Measurements from ENCODE around the gene HCN2. TPM values are rescaled to one million over a fixed set of nuclear protein-coding genes. Genes with fewer than 3 reads are reported as not detected.

Gene HCN2
- total RNA-seq, 1 experiment from 2014 or later, result 0.46 TPM

DNA sequence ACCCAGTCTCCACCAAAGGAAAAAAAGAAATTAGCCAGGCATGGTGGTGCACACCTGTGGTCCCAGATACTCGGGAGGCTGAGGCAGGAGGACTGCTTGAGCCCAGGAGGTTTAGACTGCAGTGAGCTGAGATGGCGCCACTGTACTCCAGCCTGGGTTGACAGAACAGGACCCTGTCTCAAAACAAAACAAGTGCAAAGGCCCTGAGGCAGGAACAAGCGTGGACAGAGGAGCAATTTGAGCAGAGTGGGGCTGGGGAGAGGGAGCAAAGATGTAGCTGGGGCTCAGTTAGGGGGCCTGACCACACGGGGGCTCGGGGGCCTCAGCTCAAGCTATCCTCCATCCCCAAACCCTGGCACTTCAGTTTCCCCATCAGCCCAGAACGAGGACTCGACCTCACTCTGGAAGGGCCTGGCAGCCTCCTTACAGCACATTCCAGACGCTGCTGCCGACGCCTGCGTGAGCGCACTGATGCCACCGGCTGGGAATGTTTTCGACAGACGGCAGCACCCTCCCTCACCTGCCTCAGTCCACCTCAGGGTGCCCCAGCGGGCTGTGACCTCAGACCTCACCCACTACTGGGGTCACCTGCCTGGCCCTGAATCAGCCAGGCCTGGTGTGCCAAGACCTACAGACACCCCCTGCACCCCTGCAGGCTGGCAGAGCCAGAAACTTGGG, 45.4 kb downstream of the HCN2 start:
- DNase-seq, result no peak
- no peaks in the 10 kb centered on the region; the same call in 1 of the 2 replicates for H3K36me3 ChIP-seq
- H3K9me3 ChIP-seq, result no peaks in the 10 kb centered on the region
- no peak overlapping the region for H3K4me3 ChIP-seq
- H3K27me3 ChIP-seq, result no peaks in the 10 kb centered on the region

DNA sequence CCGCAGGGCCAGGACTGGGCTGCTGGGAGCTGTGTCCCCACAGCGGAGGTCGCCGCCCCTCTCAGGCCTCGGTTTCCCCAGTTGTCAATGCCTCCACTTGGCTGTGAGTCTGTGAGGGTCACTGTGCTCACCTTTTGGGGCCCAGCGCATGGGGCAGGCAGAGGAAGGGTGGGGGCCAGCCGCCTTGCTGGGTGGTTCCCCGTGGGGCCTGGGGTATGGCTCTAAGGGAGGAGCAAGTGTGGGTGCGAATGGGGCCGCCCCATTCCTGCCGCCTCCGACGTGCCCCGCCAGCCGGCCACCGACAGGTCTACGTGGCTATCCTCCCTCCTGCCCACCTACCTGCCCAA, 49.2 kb downstream of the HCN2 start:
- no peak overlapping the region for H3K4me3 ChIP-seq
- no peaks in the 10 kb centered on the region for H3K27me3 ChIP-seq
- H3K36me3 ChIP-seq, result no peaks in the 10 kb centered on the region
- no peak for DNase-seq
- no peaks in the 10 kb centered on the region for H3K9me3 ChIP-seq

GRCh38 chr19:639253-640160, 49.8 kb downstream of the HCN2 start, which contains the start of gene FGF22:
FGF22 (plus strand) TSS chr19:639879; CDS start chr19:639926, 47 bp downstream.
- Histone ChIP-seq H3K27me3 (no peaks in the 10 kb centered on the region), H3K4me3 (peak within 1 kb of the TSS; percentile 34), H3K36me3 (no peaks in the 10 kb centered on the region), H3K9me3 (no peaks in the 10 kb centered on the region)
- DNase-seq, result peak; percentile 85

DNA sequence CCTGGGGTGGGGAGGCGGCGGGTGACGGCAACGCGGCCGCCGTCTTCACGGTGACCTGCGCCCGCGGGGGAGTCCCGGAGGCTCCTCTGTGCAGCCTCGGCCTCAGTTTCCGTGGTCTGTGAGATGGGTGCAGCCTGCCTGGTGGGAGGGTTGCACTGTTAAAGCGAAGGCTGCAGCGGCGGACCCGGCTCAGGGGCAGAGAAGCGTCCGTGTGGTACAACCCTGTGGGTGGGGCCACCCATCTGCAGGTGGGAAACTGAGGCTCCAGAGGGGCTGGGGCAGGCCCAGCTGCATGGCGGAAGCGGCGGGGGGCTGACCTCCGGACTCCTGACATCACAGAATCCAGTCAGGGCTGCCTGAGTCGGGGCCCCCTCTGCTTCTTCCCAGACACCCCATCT, 50.5 kb downstream of the HCN2 start:
- Histone ChIP-seq H3K4me3 (no peak overlapping the region), H3K9me3 (no peaks in the 10 kb centered on the region), H3K36me3 (no peaks in the 10 kb centered on the region), H3K27me3 (no peaks in the 10 kb centered on the region)
- DNase-seq, result no peak

DNA sequence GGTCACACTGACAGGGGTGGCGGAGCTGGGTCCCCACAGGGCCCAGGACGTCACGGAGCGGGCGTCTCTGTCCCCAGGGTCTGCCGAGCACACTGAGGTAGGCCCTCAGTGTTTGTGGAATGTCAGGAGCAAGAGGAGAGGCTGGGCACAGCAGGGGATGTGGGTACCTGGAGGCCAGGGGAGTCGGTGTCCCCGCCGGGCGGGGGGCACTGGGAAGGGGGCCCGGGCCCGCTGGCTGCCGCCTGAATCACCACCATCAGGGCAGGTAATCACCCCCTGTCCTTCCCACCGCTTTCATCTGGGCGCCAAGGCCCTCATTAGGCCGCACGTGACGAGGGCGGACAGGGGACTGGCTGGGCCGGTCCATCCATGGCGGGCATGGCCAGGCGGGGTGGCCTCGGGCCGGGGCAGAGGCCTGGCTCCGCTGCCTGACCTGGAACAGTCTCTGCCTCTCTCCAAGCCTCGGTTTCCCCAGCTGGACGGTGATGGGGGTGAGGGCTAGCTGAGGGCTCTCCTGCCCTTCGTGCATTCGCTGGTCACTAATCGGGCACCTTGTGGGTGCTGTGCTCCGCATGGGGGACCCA, 51.0 kb downstream of the HCN2 start:
- no peak overlapping the region for H3K4me3 ChIP-seq
- no peaks in the 10 kb centered on the region for H3K9me3 ChIP-seq
- no peaks in the 10 kb centered on the region for H3K27me3 ChIP-seq
- H3K36me3 ChIP-seq, result no peaks in the 10 kb centered on the region
- DNase-seq, result no peak

- no peak for DNase-seq
- no peaks in the 10 kb centered on the region for H3K36me3 ChIP-seq
- no peak overlapping the region for H3K4me3 ChIP-seq
- H3K9me3 ChIP-seq, result no peaks in the 10 kb centered on the region
- H3K27me3 ChIP-seq, result no peaks in the 10 kb centered on the region
Measured at GRCh38 chr19:641702-642101, 52.0 kb downstream of the HCN2 start.

DNA sequence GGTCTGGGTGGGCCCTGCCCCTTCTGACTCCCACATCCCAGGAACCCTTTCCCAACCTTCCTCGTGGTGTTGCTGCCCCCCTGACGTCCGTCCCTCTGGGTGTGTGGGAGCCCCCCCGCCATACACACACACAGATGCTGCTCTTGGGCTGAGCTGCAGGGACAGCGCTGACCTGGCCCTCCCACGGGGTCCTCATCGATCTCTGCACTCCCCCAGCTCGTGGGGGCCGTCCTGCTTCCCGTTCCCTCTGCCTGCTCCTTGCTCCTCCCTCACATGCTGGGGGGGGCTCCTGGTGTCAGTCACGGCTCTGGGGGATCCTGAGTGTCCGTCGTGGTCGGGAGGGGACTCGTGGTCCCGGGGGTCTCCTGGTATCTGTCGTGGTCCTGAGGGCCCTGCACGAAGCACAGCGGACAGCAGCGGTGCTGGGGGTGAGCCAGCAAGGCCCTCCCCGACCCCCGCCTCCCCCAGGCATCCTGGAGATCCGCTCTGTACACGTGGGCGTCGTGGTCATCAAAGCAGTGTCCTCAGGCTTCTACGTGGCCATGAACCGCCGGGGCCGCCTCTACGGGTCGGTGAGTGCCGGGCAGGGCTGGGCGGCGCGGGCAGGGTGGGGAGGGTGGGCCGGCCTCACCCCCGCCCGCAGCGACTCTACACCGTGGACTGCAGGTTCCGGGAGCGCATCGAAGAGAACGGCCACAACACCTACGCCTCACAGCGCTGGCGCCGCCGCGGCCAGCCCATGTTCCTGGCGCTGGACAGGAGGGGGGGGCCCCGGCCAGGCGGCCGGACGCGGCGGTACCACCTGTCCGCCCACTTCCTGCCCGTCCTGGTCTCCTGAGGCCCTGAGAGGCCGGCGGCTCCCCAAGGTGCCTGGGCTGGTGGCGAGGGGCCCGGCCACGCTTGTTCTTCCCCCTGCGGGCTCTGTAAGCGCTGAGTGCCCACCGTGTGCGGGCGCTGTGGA, 53.4 kb downstream of the HCN2 start:
- H3K4me3 ChIP-seq, result no peak overlapping the region
- no peaks in the 10 kb centered on the region for H3K9me3 ChIP-seq
- no peak for DNase-seq
- H3K36me3 ChIP-seq, result no peaks in the 10 kb centered on the region
- H3K27me3 ChIP-seq, result no peaks in the 10 kb centered on the region

- Histone ChIP-seq H3K36me3 (no peaks in the 10 kb centered on the region), H3K9me3 (no peaks in the 10 kb centered on the region), H3K4me3 (no peak overlapping the region), H3K27me3 (no peaks in the 10 kb centered on the region)
- DNase-seq, result no peak
Measured at GRCh38 chr19:643736-644135, 54.1 kb downstream of the HCN2 start.

- H3K27me3 ChIP-seq, result no peaks in the 10 kb centered on the region
- no peaks in the 10 kb centered on the region for H3K9me3 ChIP-seq
- H3K36me3 ChIP-seq, result no peaks in the 10 kb centered on the region
- DNase-seq, result no peak
- H3K4me3 ChIP-seq, result no peak overlapping the region
Measured at GRCh38 chr19:644363-644762, 54.7 kb downstream of the HCN2 start.

GRCh38 chr19:644789-645188, 55.1 kb downstream of the HCN2 start:
- H3K4me3 ChIP-seq, result no peak overlapping the region
- H3K36me3 ChIP-seq, result no peaks in the 10 kb centered on the region
- no peaks in the 10 kb centered on the region for H3K27me3 ChIP-seq
- no peak for DNase-seq
- H3K9me3 ChIP-seq, result no peaks in the 10 kb centered on the region

GRCh38 chr19:645912-646778, 56.5 kb downstream of the HCN2 start:
- H3K4me3 ChIP-seq, result no peak overlapping the region
- H3K9me3 ChIP-seq, result no peaks in the 10 kb centered on the region
- H3K36me3 ChIP-seq, result no peaks in the 10 kb centered on the region
- no peaks in the 10 kb centered on the region for H3K27me3 ChIP-seq
- DNase-seq, result no peak

- no peaks in the 10 kb centered on the region for H3K36me3 ChIP-seq
- no peak for DNase-seq
- H3K4me3 ChIP-seq, result no peak overlapping the region
- H3K27me3 ChIP-seq, result no peaks in the 10 kb centered on the region
- no peaks in the 10 kb centered on the region for H3K9me3 ChIP-seq
Measured at GRCh38 chr19:646779-647565, 57.3 kb downstream of the HCN2 start.

DNA sequence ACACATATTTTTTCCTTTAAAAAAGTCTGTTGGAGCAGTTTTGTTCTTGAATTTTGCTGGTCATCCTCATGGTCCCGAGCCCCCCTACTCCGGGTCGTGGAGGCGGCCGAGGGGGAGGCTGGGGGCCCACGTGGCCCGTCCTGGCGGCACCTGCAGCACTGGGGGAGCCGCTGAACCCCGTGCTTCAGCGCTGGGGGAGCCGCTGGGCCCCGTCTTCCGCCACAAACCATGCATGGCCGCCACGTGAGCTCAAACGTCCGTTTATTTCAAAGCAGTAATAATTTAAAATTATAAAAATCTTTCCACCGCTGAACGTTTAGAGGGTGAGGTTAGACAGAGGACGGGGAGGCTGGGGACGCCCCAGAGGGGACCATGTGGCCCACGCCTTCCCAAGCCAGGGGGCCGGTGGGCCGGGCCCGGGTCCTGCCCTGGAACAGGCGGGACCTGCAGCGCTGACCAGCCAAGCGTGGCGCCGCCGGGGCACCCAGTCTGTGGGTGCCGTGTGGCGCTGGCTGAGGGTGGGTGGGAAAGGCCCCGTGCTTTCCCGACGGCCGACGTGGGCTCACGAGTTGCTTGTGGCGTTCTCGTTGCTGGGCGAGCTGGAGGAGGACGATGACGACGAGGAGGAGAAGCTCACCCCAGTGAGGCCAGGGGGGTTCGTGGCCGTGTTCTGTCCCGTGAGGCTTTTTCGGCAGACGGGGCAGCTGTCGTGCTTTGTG, 58.0 kb downstream of the HCN2 start:
- no peaks in the 10 kb centered on the region for H3K9me3 ChIP-seq
- no peak overlapping the region for H3K4me3 ChIP-seq
- no peak for DNase-seq
- no peaks in the 10 kb centered on the region for H3K36me3 ChIP-seq
- H3K27me3 ChIP-seq, result no peaks in the 10 kb centered on the region

- Histone ChIP-seq H3K4me3 (no peak overlapping the region), H3K9me3 (no peaks in the 10 kb centered on the region), H3K36me3 (no peaks in the 10 kb centered on the region), H3K27me3 (no peaks in the 10 kb centered on the region)
- no peak for DNase-seq
Measured at GRCh38 chr19:648305-648704, 58.6 kb downstream of the HCN2 start.

Measured in MG63 (cell line).